ENCODE results near the gene PLXND1. TPM values are rescaled to one million over a fixed set of nuclear protein-coding genes. Genes with fewer than 3 reads are reported as not detected.

The PLXND1 gene
- total RNA-seq, 1 experiment from 2014 or later = 26.3 TPM

- H3K36me3 ChIP-seq (ENCODE audit: control insufficient read depth, insufficient read depth, low read length) = no peaks in the 10 kb centered on the region
- H3K4me3 ChIP-seq (ENCODE audit: low read depth, low read length) = no peak within 1 kb of the TSS
- Mint-ChIP-seq H3K4me1 (ENCODE audit: low read depth, unreplicated experiment) (peaks cover 6% of the 10 kb centered on the region), H3K36me3 (ENCODE audit: insufficient read depth, unreplicated experiment) (no peaks in the 10 kb centered on the region), H3K27me3 (ENCODE audit: insufficient read depth, unreplicated experiment) (no peaks in the 10 kb centered on the region), H3K4me3 (ENCODE audit: unreplicated experiment) (no peak within 1 kb of the TSS), H3K27ac (ENCODE audit: unreplicated experiment) (no peak within 1 kb of the TSS), H3K9me3 (ENCODE audit: unreplicated experiment) (no peaks in the 10 kb centered on the region)
- intact Hi-C loops (cut with micrococcal nuclease; ENCODE audit: unreplicated experiment) = loop anchor here (5.0 kb wide), 1 partner anchor 51 kb away; no protein-coding TSS in a partner anchor
- no peak for TF ChIP-seq CTCF (IDR thresholded peaks at IDR 0.05; ENCODE audit: insufficient read depth in 1 of 2, low read depth in 1 of 2, low read length in 1 of 2, severe bottlenecking in 1 of 2, unreplicated experiment in 1 of 2)
- no peaks in the 10 kb centered on the region for H3K4me1 ChIP-seq
- H3K27me3 ChIP-seq (replicated peaks; ENCODE audit: control insufficient read depth, insufficient read depth, low read length) = no peaks in the 10 kb centered on the region
- POLR2A ChIA-PET = no interaction called here
- H3K9me3 ChIP-seq = no peaks in the 10 kb centered on the region
- BruUV-seq (replicated peaks) = no TSS peak
- DNase-seq = no peak
- CTCF ChIA-PET = no interaction called here
Observed at GRCh38 chr3:129543156-129543790, 63.2 kb downstream of the PLXND1 start, which contains the start of gene H1-8. Gene H1-8 (plus strand): TSS chr3:129543175. CDS start chr3:129543219, 44 bp downstream.

- no peaks in the 10 kb centered on the region for H3K4me1 ChIP-seq
- no peaks in the 10 kb centered on the region for H3K9me3 ChIP-seq
- no peaks in the 10 kb centered on the region for H3K36me3 Mint-ChIP-seq (ENCODE audit: insufficient read depth, unreplicated experiment)
- no peaks in the 10 kb centered on the region for H3K27me3 Mint-ChIP-seq (ENCODE audit: insufficient read depth, unreplicated experiment)
- H3K9me3 Mint-ChIP-seq (ENCODE audit: unreplicated experiment) = no peaks in the 10 kb centered on the region
- intact Hi-C loops (cut with micrococcal nuclease; ENCODE audit: unreplicated experiment) = loop anchor here (5.0 kb wide), 1 partner anchor 50 kb away; no protein-coding TSS in a partner anchor
- ChIA-PET POLR2A (no interaction called here), CTCF (no interaction called here)
- H3K27ac Mint-ChIP-seq (ENCODE audit: unreplicated experiment) = no peak overlapping the region
- H3K4me1 Mint-ChIP-seq (ENCODE audit: low read depth, unreplicated experiment) = peaks cover 6% of the 10 kb centered on the region
- no peak overlapping the region for H3K4me3 Mint-ChIP-seq (ENCODE audit: unreplicated experiment)
- TF ChIP-seq CTCF (IDR thresholded peaks at IDR 0.05; ENCODE audit: insufficient read depth in 1 of 2, low read depth in 1 of 2, low read length in 1 of 2, severe bottlenecking in 1 of 2, unreplicated experiment in 1 of 2) = no peak
- DNase-seq = no peak
- H3K4me3 ChIP-seq (ENCODE audit: low read depth, low read length) = no peak overlapping the region
- H3K36me3 ChIP-seq (ENCODE audit: control insufficient read depth, insufficient read depth, low read length) = no peaks in the 10 kb centered on the region
- no peaks in the 10 kb centered on the region for H3K27me3 ChIP-seq (replicated peaks; ENCODE audit: control insufficient read depth, insufficient read depth, low read length)
- no TSS peak for BruUV-seq (replicated peaks)
Observed at GRCh38 chr3:129542747-129543146, 63.7 kb downstream of the PLXND1 start.

GRCh38 chr3:129540776-129541516 is 65.5 kb downstream of the PLXND1 start:
- intact Hi-C loops (cut with micrococcal nuclease; ENCODE audit: unreplicated experiment) = loop anchor here (5.0 kb wide), 1 partner anchor 49 kb away; no protein-coding TSS in a partner anchor
- Mint-ChIP-seq H3K27me3 (ENCODE audit: insufficient read depth, unreplicated experiment) (no peaks in the 10 kb centered on the region), H3K36me3 (ENCODE audit: insufficient read depth, unreplicated experiment) (no peaks in the 10 kb centered on the region), H3K4me3 (ENCODE audit: unreplicated experiment) (no peak overlapping the region), H3K9me3 (ENCODE audit: unreplicated experiment) (no peaks in the 10 kb centered on the region), H3K27ac (ENCODE audit: unreplicated experiment) (no peak overlapping the region), H3K4me1 (ENCODE audit: low read depth, unreplicated experiment) (peaks cover 6% of the 10 kb centered on the region)
- DNase-seq = no peak
- ChIA-PET POLR2A (no interaction called here), CTCF (no interaction called here)
- no peak overlapping the region for H3K4me3 ChIP-seq (ENCODE audit: low read depth, low read length)
- H3K27me3 ChIP-seq (replicated peaks; ENCODE audit: control insufficient read depth, insufficient read depth, low read length) = no peaks in the 10 kb centered on the region
- no peaks in the 10 kb centered on the region for H3K36me3 ChIP-seq (ENCODE audit: control insufficient read depth, insufficient read depth, low read length)
- no peaks in the 10 kb centered on the region for H3K4me1 ChIP-seq
- no peaks in the 10 kb centered on the region for H3K9me3 ChIP-seq
- TF ChIP-seq CTCF (IDR thresholded peaks at IDR 0.05; ENCODE audit: insufficient read depth in 1 of 2, low read depth in 1 of 2, low read length in 1 of 2, severe bottlenecking in 1 of 2, unreplicated experiment in 1 of 2) = no peak
- no TSS peak for BruUV-seq (replicated peaks)

Measured in Caco-2 (cell line).